Activated T-cell treated with anti-CD3 and anti-CD28 coated beads, Interleukin-2, amount 50 U/mL, for 4 hours (primary cell): Measurements from ENCODE around the gene CMIP. TPM values are rescaled to one million over a fixed set of nuclear protein-coding genes. Genes with fewer than 3 reads are reported as not detected.

Source experiments
- ATAC-seq, 2 donors: fragments of 200-7000 bp; cut with Tn5 transposase; one replicate each; pipeline ENCODE4 v1.10.0; 2021
- DNase-seq: peaks from one replicate; pipeline ENCODE4 v3.0.0-alpha.2; 2020
- H3K27me3 Mint-ChIP-seq: one replicate; pipeline ENCODE4 v1.8.0; 2021; ENCODE audit warnings: low read depth, mixed read lengths
- H3K36me3 Mint-ChIP-seq: one replicate; pipeline ENCODE4 v1.8.0; 2022; ENCODE audit warnings: mixed read lengths; ENCODE audit not compliant: insufficient read depth
- H3K4me1 Mint-ChIP-seq: one replicate; pipeline ENCODE4 v1.8.0; 2021; ENCODE audit warnings: low read depth, mixed read lengths
- H3K4me3 Mint-ChIP-seq: one replicate; pipeline ENCODE4 v1.8.0; 2021; ENCODE audit warnings: mild to moderate bottlenecking, moderate library complexity, mixed read lengths
- H3K9me3 Mint-ChIP-seq: one replicate; pipeline ENCODE4 v1.8.0; 2021; ENCODE audit warnings: mixed read lengths
- total RNA-seq, 3 donors: library from RNA; stranded (reverse); gene quantifications; one replicate each; pipeline ENCODE4 v1.2.1, GENCODE V29; 2021

Gene CMIP
- total RNA-seq, 3 donors from 2014 or later = 20.8 to 23.5 (median 21.9) TPM

- no peaks in the 10 kb centered on the region for H3K9me3 Mint-ChIP-seq
- H3K4me1 Mint-ChIP-seq = peaks cover 10% of the 10 kb centered on the region
- ATAC-seq (no peak), DNase-seq (no peak)
- H3K27me3 Mint-ChIP-seq = no peaks in the 10 kb centered on the region
- no peaks in the 10 kb centered on the region for H3K36me3 Mint-ChIP-seq
- H3K4me3 Mint-ChIP-seq = no peak overlapping the region
These were observed 146.3 kb downstream of the CMIP start for GRCh38 chr16:81590714-81591544.

GRCh38 chr16:81591545-81591870, 146.9 kb downstream of the CMIP start:
- ATAC-seq (no peak), DNase-seq (no peak)
- Mint-ChIP-seq H3K27me3 (no peaks in the 10 kb centered on the region), H3K4me3 (no peak overlapping the region), H3K9me3 (no peaks in the 10 kb centered on the region), H3K4me1 (peaks cover 11% of the 10 kb centered on the region), H3K36me3 (no peaks in the 10 kb centered on the region)

- H3K4me3 Mint-ChIP-seq = no peak overlapping the region
- ATAC-seq (no peak), DNase-seq (no peak)
- peaks cover 11% of the 10 kb centered on the region for H3K4me1 Mint-ChIP-seq
- H3K9me3 Mint-ChIP-seq = no peaks in the 10 kb centered on the region
- no peaks in the 10 kb centered on the region for H3K27me3 Mint-ChIP-seq
- no peaks in the 10 kb centered on the region for H3K36me3 Mint-ChIP-seq
These were observed 147.8 kb downstream of the CMIP start for GRCh38 chr16:81592353-81592866.

GRCh38 chr16:81593481-81593880, 148.9 kb downstream of the CMIP start:
- Mint-ChIP-seq H3K4me3 (no peak overlapping the region), H3K27me3 (no peaks in the 10 kb centered on the region), H3K36me3 (no peaks in the 10 kb centered on the region), H3K9me3 (no peaks in the 10 kb centered on the region), H3K4me1 (peaks cover 11% of the 10 kb centered on the region)
- no peak for ATAC-seq
- no peak for DNase-seq

- H3K9me3 Mint-ChIP-seq = no peaks in the 10 kb centered on the region
- H3K27me3 Mint-ChIP-seq = no peaks in the 10 kb centered on the region
- no peaks in the 10 kb centered on the region for H3K36me3 Mint-ChIP-seq
- no peak for DNase-seq
- no peak overlapping the region for H3K4me3 Mint-ChIP-seq
- peaks cover 13% of the 10 kb centered on the region for H3K4me1 Mint-ChIP-seq
- ATAC-seq = peak; percentile 34 to 60
These were observed 151.2 kb downstream of the CMIP start for GRCh38 chr16:81595629-81596292.

GRCh38 chr16:81597079-81597658, 152.6 kb downstream of the CMIP start:
- Mint-ChIP-seq H3K9me3 (no peaks in the 10 kb centered on the region), H3K4me1 (peaks cover 13% of the 10 kb centered on the region), H3K27me3 (no peaks in the 10 kb centered on the region), H3K4me3 (no peak overlapping the region), H3K36me3 (no peaks in the 10 kb centered on the region)
- ATAC-seq (no peak), DNase-seq (no peak)

- Mint-ChIP-seq H3K27me3 (no peaks in the 10 kb centered on the region), H3K9me3 (no peaks in the 10 kb centered on the region), H3K4me1 (peaks cover 13% of the 10 kb centered on the region), H3K4me3 (no peak overlapping the region), H3K36me3 (no peaks in the 10 kb centered on the region)
- DNase-seq = no peak
- ATAC-seq = no peak
These were observed 153.5 kb downstream of the CMIP start for GRCh38 chr16:81598083-81598482.

GRCh38 chr16:81599034-81599744, 154.6 kb downstream of the CMIP start:
- peaks cover 13% of the 10 kb centered on the region for H3K4me1 Mint-ChIP-seq
- H3K36me3 Mint-ChIP-seq = no peaks in the 10 kb centered on the region
- DNase-seq (no peak), ATAC-seq (no peak)
- H3K9me3 Mint-ChIP-seq = no peaks in the 10 kb centered on the region
- H3K27me3 Mint-ChIP-seq = no peaks in the 10 kb centered on the region
- H3K4me3 Mint-ChIP-seq = no peak overlapping the region

GRCh38 chr16:81600275-81600674, 155.7 kb downstream of the CMIP start:
- no peaks in the 10 kb centered on the region for H3K36me3 Mint-ChIP-seq
- peaks cover 12% of the 10 kb centered on the region for H3K4me1 Mint-ChIP-seq
- no peaks in the 10 kb centered on the region for H3K9me3 Mint-ChIP-seq
- H3K27me3 Mint-ChIP-seq = no peaks in the 10 kb centered on the region
- ATAC-seq = no peak
- DNase-seq = no peak
- no peak overlapping the region for H3K4me3 Mint-ChIP-seq

- DNase-seq (no peak), ATAC-seq (no peak)
- Mint-ChIP-seq H3K27me3 (no peaks in the 10 kb centered on the region), H3K4me1 (peaks cover 7% of the 10 kb centered on the region), H3K36me3 (no peaks in the 10 kb centered on the region), H3K4me3 (no peak overlapping the region), H3K9me3 (no peaks in the 10 kb centered on the region)
These were observed 156.4 kb downstream of the CMIP start for GRCh38 chr16:81601008-81601428.

GRCh38 chr16:81601601-81602255, 157.1 kb downstream of the CMIP start:
- H3K27me3 Mint-ChIP-seq = no peaks in the 10 kb centered on the region
- ATAC-seq = no peak
- H3K4me3 Mint-ChIP-seq = no peak overlapping the region
- H3K9me3 Mint-ChIP-seq = no peaks in the 10 kb centered on the region
- H3K4me1 Mint-ChIP-seq = peaks cover 7% of the 10 kb centered on the region
- peaks cover 2% of the 10 kb centered on the region for H3K36me3 Mint-ChIP-seq
- DNase-seq = no peak

GRCh38 chr16:81602256-81602776, 157.7 kb downstream of the CMIP start:
- Mint-ChIP-seq H3K4me3 (no peak overlapping the region), H3K36me3 (peaks cover 2% of the 10 kb centered on the region), H3K27me3 (no peaks in the 10 kb centered on the region), H3K9me3 (no peaks in the 10 kb centered on the region), H3K4me1 (peaks cover 7% of the 10 kb centered on the region)
- ATAC-seq = no peak
- DNase-seq = no peak

- H3K4me1 Mint-ChIP-seq = peaks cover 7% of the 10 kb centered on the region
- DNase-seq = no peak
- H3K27me3 Mint-ChIP-seq = no peaks in the 10 kb centered on the region
- H3K36me3 Mint-ChIP-seq = peaks cover 2% of the 10 kb centered on the region
- H3K4me3 Mint-ChIP-seq = no peak overlapping the region
- no peak for ATAC-seq
- no peaks in the 10 kb centered on the region for H3K9me3 Mint-ChIP-seq
These were observed 158.2 kb downstream of the CMIP start for GRCh38 chr16:81602792-81603191.

- Mint-ChIP-seq H3K9me3 (no peaks in the 10 kb centered on the region), H3K4me3 (no peak overlapping the region), H3K4me1 (peaks cover 7% of the 10 kb centered on the region), H3K36me3 (peaks cover 10% of the 10 kb centered on the region), H3K27me3 (no peaks in the 10 kb centered on the region)
- DNase-seq = no peak
- no peak for ATAC-seq
These were observed 160.4 kb downstream of the CMIP start for GRCh38 chr16:81604960-81605383.
